K562 treated with DMSO at 1 percent for 4 hours (cell line): ENCODE data around the gene HTRA1. TPM values are rescaled to one million over a fixed set of nuclear protein-coding genes. Genes with fewer than 3 reads are reported as not detected.

ENCODE experiments used
- total RNA-seq: library from RNA; unstranded; fragments of 300-600 nt; gene quantifications from 2 replicates; pipeline ENCODE4 v1.2.3, GENCODE V29; 2022; ENCODE audit not compliant: insufficient read depth

Gene HTRA1
- total RNA-seq, result not detected in 2 replicates

GRCh38 chr10:122461367-122461728 lies at the start of gene HTRA1:
Gene HTRA1 (plus strand): TSS chr10:122461553. CDS start chr10:122461653, 100 bp downstream.

GRCh38 chr10:122454603-122455080 lies 6.7 kb upstream of the HTRA1 start, which contains the start of gene ARMS2:
Gene ARMS2 (plus strand): TSS chr10:122454653. CDS start chr10:122454728, 75 bp downstream.

GRCh38 chr10:122560279-122560804 lies 99.0 kb downstream of the HTRA1 start, which contains the start of gene DMBT1:
Gene DMBT1 (plus strand): TSS chr10:122560754. CDS start chr10:122560771, 17 bp downstream.

Other genes with a start within 250 kb of the HTRA1 start
- gene BTBD16, start 190.3 kb upstream of the HTRA1 start, total RNA-seq, result not detected in 2 replicates
- 0.53 and 1.6 TPM in 2 replicates for gene PLEKHA1, start 86.8 kb upstream of the HTRA1 start, total RNA-seq
- gene ARMS2, start 6.9 kb upstream of the HTRA1 start, total RNA-seq, result not detected in 2 replicates
- gene DMBT1, start 99.2 kb downstream of the HTRA1 start, total RNA-seq, result not detected in 2 replicates
- not detected in 2 replicates for gene C10orf120, start 238.3 kb downstream of the HTRA1 start, total RNA-seq